ENCODE data around the gene LRRC56. TPM values are rescaled to one million over a fixed set of nuclear protein-coding genes. Genes with fewer than 3 reads are reported as not detected.

Gene LRRC56
- total and polyA plus RNA-seq, 2 of the 13 experiments (the other 11 are each of a cell fraction or from before 2014, with no cell fraction given) = 0.11 to 0.29 TPM

- TF ChIP-seq, protein P1, sequence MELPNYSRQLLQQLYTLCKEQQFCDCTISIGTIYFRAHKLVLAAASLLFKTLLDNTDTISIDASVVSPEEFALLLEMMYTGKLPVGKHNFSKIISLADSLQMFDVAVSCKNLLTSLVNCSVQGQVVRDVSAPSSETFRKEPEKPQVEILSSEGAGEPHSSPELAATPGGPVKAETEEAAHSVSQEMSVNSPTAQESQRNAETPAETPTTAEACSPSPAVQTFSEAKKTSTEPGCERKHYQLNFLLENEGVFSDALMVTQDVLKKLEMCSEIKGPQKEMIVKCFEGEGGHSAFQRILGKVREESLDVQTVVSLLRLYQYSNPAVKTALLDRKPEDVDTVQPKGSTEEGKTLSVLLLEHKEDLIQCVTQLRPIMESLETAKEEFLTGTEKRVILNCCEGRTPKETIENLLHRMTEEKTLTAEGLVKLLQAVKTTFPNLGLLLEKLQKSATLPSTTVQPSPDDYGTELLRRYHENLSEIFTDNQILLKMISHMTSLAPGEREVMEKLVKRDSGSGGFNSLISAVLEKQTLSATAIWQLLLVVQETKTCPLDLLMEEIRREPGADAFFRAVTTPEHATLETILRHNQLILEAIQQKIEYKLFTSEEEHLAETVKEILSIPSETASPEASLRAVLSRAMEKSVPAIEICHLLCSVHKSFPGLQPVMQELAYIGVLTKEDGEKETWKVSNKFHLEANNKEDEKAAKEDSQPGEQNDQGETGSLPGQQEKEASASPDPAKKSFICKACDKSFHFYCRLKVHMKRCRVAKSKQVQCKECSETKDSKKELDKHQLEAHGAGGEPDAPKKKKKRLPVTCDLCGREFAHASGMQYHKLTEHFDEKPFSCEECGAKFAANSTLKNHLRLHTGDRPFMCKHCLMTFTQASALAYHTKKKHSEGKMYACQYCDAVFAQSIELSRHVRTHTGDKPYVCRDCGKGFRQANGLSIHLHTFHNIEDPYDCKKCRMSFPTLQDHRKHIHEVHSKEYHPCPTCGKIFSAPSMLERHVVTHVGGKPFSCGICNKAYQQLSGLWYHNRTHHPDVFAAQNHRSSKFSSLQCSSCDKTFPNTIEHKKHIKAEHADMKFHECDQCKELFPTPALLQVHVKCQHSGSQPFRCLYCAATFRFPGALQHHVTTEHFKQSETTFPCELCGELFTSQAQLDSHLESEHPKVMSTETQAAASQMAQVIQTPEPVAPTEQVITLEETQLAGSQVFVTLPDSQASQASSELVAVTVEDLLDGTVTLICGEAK (IDR thresholded peaks at IDR 0.05) = no peak
- TF ChIP-seq, protein P1 (CRISPR knock-in tag; IDR thresholded peaks at IDR 0.05) = no peak
- TF ChIP-seq, protein P2, sequence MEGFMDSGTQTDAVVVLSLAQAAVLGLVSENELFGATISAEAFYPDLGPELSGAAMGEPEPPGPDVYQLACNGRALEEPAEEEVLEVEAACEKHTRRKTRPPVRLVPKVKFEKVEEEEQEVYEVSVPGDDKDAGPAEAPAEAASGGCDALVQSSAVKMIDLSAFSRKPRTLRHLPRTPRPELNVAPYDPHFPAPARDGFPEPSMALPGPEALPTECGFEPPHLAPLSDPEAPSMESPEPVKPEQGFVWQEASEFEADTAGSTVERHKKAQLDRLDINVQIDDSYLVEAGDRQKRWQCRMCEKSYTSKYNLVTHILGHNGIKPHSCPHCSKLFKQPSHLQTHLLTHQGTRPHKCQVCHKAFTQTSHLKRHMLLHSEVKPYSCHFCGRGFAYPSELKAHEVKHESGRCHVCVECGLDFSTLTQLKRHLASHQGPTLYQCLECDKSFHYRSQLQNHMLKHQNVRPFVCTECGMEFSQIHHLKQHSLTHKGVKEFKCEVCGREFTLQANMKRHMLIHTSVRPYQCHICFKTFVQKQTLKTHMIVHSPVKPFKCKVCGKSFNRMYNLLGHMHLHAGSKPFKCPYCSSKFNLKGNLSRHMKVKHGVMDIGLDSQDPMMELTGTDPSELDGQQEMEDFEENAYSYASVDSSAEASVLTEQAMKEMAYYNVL (CRISPR knock-in tag; IDR thresholded peaks at IDR 0.05; ENCODE audit: borderline replicate concordance) = no peak
- peak; percentile 74 for TF ChIP-seq RXRB (CRISPR knock-in tag; IDR thresholded peaks at IDR 0.05; ENCODE audit: borderline replicate concordance)
- TF ChIP-seq, protein P3, sequence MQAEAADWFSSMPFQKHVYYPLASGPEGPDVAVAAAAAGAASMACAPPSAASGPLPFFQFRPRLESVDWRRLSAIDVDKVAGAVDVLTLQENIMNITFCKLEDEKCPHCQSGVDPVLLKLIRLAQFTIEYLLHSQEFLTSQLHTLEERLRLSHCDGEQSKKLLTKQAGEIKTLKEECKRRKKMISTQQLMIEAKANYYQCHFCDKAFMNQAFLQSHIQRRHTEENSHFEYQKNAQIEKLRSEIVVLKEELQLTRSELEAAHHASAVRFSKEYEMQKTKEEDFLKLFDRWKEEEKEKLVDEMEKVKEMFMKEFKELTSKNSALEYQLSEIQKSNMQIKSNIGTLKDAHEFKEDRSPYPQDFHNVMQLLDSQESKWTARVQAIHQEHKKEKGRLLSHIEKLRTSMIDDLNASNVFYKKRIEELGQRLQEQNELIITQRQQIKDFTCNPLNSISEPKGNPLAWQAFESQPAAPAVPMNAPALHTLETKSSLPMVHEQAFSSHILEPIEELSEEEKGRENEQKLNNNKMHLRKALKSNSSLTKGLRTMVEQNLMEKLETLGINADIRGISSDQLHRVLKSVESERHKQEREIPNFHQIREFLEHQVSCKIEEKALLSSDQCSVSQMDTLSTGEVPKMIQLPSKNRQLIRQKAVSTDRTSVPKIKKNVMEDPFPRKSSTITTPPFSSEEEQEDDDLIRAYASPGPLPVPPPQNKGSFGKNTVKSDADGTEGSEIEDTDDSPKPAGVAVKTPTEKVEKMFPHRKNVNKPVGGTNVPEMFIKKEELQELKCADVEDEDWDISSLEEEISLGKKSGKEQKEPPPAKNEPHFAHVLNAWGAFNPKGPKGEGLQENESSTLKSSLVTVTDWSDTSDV (CRISPR knock-in tag; IDR thresholded peaks at IDR 0.05) = no peak
- no peak for TF ChIP-seq ZNF224 (CRISPR knock-in tag; IDR thresholded peaks at IDR 0.05)
- no peak for TF ChIP-seq RBM22 (optimal IDR thresholded peaks at IDR 0.05; ENCODE audit: low read length)
- TF ChIP-seq GMEB2 (CRISPR knock-in tag; IDR thresholded peaks at IDR 0.05; ENCODE audit: low read depth) = no peak
- TF ChIP-seq IKZF5 (CRISPR knock-in tag; IDR thresholded peaks at IDR 0.05) = no peak
Measured at GRCh38 chr11:579830-580601, 42.7 kb downstream of the LRRC56 start (continued).
